NCI-H2029 (cell line): ENCODE measurements around the gene EIF1.
A peak's percentile ranks its signal among the peaks of the same experiment; 100 is the strongest.

Experiments
- DNase-seq: peaks from one replicate; lab custom pipeline; 2025; lab: John Stamatoyannopoulos, UW

The EIF1 gene

DNA sequence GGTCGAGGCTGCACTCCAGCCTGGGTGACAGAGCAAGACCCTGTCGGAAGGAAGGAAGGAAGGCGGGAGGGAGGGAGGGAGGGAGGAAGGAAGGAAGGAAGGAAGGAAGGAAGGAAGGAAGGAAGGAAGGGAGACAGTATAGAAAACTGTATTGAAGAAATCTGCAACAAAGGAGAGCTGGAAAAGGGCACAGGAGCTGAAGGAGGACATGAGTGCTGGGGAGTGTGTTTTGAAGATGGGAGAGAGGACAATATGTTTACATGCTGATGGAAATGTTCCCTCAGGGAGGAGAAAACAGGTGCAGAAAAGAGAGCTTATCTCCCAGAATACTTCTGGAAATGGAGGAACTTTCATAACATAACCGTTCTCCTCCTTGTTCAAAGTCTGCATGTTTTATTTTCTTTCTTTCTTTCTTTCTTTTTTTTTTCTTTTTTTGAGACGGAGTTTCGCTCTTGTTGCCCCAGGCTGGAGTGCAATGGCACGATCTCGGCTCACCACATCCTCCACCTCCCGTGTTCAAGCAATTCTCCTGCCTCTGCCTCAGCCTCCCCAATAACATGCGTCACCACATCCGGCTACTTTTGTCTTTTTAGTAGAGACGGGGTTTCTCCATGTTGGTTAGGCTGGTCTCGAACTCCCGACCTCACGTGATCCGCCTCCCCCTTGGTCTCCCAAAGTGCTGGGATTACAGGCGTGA, 48.4 kb downstream of the EIF1 start:
- DNase-seq = no peak

GRCh38 chr17:41737680-41738023, 49.0 kb downstream of the EIF1 start:
- no peak for DNase-seq

- peak; percentile 60 for DNase-seq
These were observed 49.6 kb downstream of the EIF1 start for GRCh38 chr17:41738077-41738800.

DNA sequence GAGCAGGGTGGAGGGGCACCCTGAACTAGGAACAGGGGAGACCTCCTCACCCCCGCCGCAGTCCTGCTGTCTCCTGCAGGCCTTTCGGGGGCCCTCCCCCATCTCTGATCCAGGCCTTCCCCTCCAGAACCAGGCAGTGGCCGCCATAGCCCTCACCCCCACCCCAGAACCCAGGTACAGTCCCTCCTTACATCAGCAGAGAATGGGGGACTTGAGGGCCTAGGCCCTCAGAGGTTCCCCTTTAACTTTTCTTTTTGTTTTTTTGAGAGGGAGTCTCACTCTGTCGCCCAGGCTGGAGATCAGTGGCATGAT, 50.1 kb downstream of the EIF1 start:
- no peak for DNase-seq

DNA sequence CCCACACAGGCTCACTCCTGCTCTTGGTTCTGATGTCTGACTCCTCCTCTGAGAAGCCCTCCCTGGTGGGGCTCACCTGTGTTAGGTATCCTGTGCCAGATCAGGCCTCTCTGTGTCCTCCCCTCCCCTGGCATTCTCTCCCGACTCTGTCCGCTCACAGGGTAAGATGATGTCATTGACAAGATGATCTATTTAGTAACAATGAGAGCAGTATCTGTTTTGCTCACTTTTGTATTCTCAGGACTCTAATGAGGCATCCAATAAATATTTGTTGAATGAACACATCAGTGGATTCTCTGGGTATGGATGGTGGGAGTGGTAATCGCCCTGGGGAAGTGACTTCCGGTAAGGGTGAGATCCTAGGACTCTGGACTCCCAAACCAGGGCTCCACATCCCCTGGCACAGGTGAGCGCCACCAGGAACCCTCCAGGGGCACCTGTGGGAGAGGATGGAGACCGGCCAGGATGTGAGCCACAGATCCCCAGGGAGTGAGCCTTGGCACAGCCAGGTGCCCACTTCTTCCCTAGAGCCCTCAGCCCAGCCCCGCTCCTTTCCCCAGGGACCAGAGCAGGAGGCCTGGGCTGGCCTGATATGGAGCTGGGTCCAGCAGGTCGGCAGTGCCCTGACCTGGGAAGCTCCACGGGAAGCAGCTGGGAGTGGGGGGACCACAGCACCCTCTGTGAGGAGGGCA, 51.1 kb downstream of the EIF1 start:
- DNase-seq = peak; percentile 70

DNA sequence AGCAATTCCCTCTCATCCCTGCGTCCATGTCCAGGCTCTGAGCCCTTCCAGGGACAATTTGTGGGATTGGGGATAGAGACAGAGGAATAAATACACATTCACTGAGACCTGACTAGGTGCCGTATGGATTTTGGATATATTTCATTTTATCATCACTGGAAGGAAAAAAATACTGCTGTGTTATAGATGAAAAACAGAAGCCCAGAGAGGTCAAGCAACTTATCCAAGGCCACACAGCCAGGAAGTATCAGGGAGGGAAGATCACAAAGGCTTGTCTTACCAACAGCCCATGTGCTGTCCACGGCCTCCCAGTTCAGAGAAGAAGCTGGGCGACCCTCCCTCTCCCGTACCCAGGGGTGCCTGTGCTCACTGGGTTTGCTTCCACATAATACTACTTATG, 51.8 kb downstream of the EIF1 start:
- no peak for DNase-seq

GRCh38 chr17:41741709-41742108, 53.0 kb downstream of the EIF1 start:
- no peak for DNase-seq
